Fibroblast of lung (primary cell): ENCODE results near the gene PLEKHA6. TPM values are rescaled to one million over a fixed set of nuclear protein-coding genes. Genes with fewer than 3 reads are reported as not detected.

ENCODE experiments used
- DNase-seq, 2 donors: peaks; one replicate each; pipeline versions ENCODE4 v3.0.0 to v3.0.0-alpha.2; 2010; ENCODE audit warnings: low read depth in 2 of 2
- H2AFZ ChIP-seq: 2 replicates; pipeline ENCODE4 v1.5.1; 2012; ENCODE audit warnings: low read length, control low read depth, inconsistent platforms
- H3K27ac ChIP-seq: 2 replicates; pipeline ENCODE4 v1.5.1; 2011; ENCODE audit warnings: low read length, control low read depth; ENCODE audit not compliant: insufficient read depth
- H3K27me3 ChIP-seq: 2 replicates; pipeline ENCODE4 v1.5.1; 2011; ENCODE audit warnings: mild to moderate bottlenecking, low read length; ENCODE audit not compliant: control insufficient read depth, insufficient read depth
- H3K36me3 ChIP-seq: 2 replicates; pipeline ENCODE4 v1.5.1; 2011; ENCODE audit warnings: low read length; ENCODE audit not compliant: control insufficient read depth, insufficient read depth
- H3K4me1 ChIP-seq: 2 replicates; pipeline ENCODE4 v1.5.1; 2011; ENCODE audit warnings: low read length; ENCODE audit not compliant: control insufficient read depth, insufficient read depth; ENCODE audit errors: extremely low read depth
- H3K4me2 ChIP-seq: 2 replicates; pipeline ENCODE4 v1.5.1; 2011; ENCODE audit warnings: low read length, control low read depth; ENCODE audit not compliant: insufficient read depth; ENCODE audit errors: extremely low read depth
- H3K4me3 ChIP-seq, 4 experiments: fragments of 200-600 bp in 1 of 4; sonication (generic) in 1 of 4; replicated peaks in 1 of 4; 2 replicates each; pipeline ENCODE4 v1.5.1; 2011 to 2016; ENCODE audit warnings: low read length in 4 of 4, low read depth in 3 of 4, mild to moderate bottlenecking in 3 of 4, control low read depth in 2 of 4, inconsistent platforms in 1 of 4, mixed read lengths in 1 of 4; ENCODE audit not compliant: insufficient read depth in 1 of 4; ENCODE audit errors: control extremely low read depth in 1 of 4
- H3K79me2 ChIP-seq: 2 replicates; pipeline ENCODE4 v1.5.1; 2012; ENCODE audit warnings: mild to moderate bottlenecking, low read length, inconsistent platforms; ENCODE audit not compliant: control insufficient read depth, insufficient read depth
- H3K9ac ChIP-seq: 2 replicates; pipeline ENCODE4 v1.5.1; 2011; ENCODE audit warnings: mild to moderate bottlenecking, low read length, control low read depth; ENCODE audit not compliant: insufficient read depth
- H3K9me3 ChIP-seq: 2 replicates; pipeline ENCODE4 v1.5.1; 2012; ENCODE audit warnings: low read depth, low read length; ENCODE audit not compliant: control insufficient read depth, insufficient read depth
- H4K20me1 ChIP-seq: 2 replicates; pipeline ENCODE4 v1.5.1; 2011; ENCODE audit warnings: low read length; ENCODE audit not compliant: control insufficient read depth, insufficient read depth; ENCODE audit errors: extremely low read depth
- EZH2 ChIP-seq: IDR thresholded peaks from 2 replicates; pipeline ENCODE4 v1.5.1; 2012; ENCODE audit warnings: low read length, control low read depth, mild to moderate bottlenecking; ENCODE audit errors: missing control alignments
- polyA plus RNA-seq, 2 donors: library from polyadenylated mRNA; depleted of rRNA in 1 of 2; stranded (reverse) in 1 of 2; unstranded in 1 of 2; fragments of >200 nt; gene quantifications; 2 replicates each; pipeline ENCODE4 v1.2.1, GENCODE V29; 2011 to 2012; ENCODE audit warnings: missing spikeins in 1 of 2
- total RNA-seq: library from RNA; depleted of rRNA; stranded (reverse); fragments of >200 nt; gene quantifications from 2 replicates; pipeline ENCODE4 v1.2.1, GENCODE V29; 2014
- TF ChIP-seq, protein P1 (sequence below), 2 donors: IDR thresholded peaks in 1 of 2; conservative IDR thresholded peaks in 1 of 2; 1 replicate in 1 of 2; 2 replicates in 1 of 2; pipeline ENCODE4 v1.5.1; 2011 to 2012; ENCODE audit warnings: low read length in 2 of 2, control low read depth in 1 of 2, inconsistent platforms in 1 of 2, low read depth in 1 of 2, mild to moderate bottlenecking in 1 of 2

The PLEKHA6 gene
- total and polyA plus RNA-seq, 2 donors (not counting 1 experiment from before 2014, with no cell fraction given), result 3.8 to 4.3 TPM

DNA sequence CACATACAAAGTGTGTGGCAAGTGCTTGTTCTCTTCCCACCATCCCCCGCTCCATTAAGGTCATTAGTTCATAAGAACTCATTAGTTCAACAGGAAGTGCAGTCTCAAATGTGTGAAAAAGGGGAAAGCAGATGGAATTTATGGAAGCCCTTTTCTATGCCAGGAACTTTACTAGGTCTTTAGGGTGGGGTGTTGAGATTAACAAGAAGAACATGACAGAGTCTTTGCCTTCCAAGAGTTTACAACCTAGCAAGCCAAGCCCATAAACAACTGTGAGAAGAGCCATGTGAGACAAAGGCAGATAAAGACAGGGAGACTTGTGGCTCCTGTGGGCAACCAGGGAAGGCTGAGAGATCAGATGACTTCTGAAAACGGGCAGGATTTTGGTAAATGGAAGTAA, 21.4 kb downstream of the PLEKHA6 start:
- Histone ChIP-seq H2AFZ (no peak overlapping the region), H3K79me2 (no peaks in the 10 kb centered on the region), H3K27ac (no peak overlapping the region), H3K36me3 (no peaks in the 10 kb centered on the region), H3K4me2 (no peak overlapping the region), H3K27me3 (peaks cover 2% of the 10 kb centered on the region), H3K4me3 (no peak overlapping the region), H3K4me1 (peaks cover 7% of the 10 kb centered on the region), H4K20me1 (no peaks in the 10 kb centered on the region), H3K9me3 (no peaks in the 10 kb centered on the region), H3K9ac (no peak overlapping the region)
- TF ChIP-seq, protein P1, sequence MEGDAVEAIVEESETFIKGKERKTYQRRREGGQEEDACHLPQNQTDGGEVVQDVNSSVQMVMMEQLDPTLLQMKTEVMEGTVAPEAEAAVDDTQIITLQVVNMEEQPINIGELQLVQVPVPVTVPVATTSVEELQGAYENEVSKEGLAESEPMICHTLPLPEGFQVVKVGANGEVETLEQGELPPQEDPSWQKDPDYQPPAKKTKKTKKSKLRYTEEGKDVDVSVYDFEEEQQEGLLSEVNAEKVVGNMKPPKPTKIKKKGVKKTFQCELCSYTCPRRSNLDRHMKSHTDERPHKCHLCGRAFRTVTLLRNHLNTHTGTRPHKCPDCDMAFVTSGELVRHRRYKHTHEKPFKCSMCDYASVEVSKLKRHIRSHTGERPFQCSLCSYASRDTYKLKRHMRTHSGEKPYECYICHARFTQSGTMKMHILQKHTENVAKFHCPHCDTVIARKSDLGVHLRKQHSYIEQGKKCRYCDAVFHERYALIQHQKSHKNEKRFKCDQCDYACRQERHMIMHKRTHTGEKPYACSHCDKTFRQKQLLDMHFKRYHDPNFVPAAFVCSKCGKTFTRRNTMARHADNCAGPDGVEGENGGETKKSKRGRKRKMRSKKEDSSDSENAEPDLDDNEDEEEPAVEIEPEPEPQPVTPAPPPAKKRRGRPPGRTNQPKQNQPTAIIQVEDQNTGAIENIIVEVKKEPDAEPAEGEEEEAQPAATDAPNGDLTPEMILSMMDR (conservative IDR thresholded peaks at IDR 0.05 in 1 of 2, IDR thresholded peaks at IDR 0.05 in 1 of 2; ENCODE audit: low read depth in 1 of 2, low read length in 2 of 2), result no peak
- no peak for TF ChIP-seq EZH2
- no peak for DNase-seq

DNA sequence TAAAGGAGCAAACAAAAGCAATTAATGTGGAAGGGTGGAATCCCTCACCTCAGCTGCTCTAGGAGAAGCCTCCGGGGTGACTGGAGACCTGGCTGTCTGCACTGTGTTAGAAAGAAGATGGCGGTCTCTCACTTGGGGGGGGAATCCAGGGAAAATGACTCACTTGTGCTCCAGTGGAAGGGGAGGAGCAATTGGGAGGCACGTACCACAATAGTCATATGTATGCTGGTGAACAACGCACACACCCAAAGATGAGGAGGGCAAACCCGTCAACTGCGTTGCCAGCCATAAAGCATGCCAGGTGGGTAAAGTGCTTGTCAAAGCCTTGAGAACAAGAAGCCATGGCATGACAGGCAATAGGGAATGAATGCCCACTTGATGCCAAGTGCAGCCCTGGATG, 22.1 kb downstream of the PLEKHA6 start:
- Histone ChIP-seq H3K9me3 (no peaks in the 10 kb centered on the region), H3K36me3 (no peaks in the 10 kb centered on the region), H3K4me3 (no peak overlapping the region), H3K4me2 (no peak overlapping the region), H2AFZ (no peak overlapping the region), H3K9ac (no peak overlapping the region), H3K4me1 (peaks cover 3% of the 10 kb centered on the region), H3K27ac (no peak overlapping the region), H3K27me3 (peaks cover 2% of the 10 kb centered on the region), H4K20me1 (no peaks in the 10 kb centered on the region), H3K79me2 (no peaks in the 10 kb centered on the region)
- DNase-seq, result no peak
- no peak for TF ChIP-seq EZH2
- TF ChIP-seq, protein P1 (conservative IDR thresholded peaks at IDR 0.05 in 1 of 2, IDR thresholded peaks at IDR 0.05 in 1 of 2; ENCODE audit: low read depth in 1 of 2, low read length in 2 of 2), result no peak

DNA sequence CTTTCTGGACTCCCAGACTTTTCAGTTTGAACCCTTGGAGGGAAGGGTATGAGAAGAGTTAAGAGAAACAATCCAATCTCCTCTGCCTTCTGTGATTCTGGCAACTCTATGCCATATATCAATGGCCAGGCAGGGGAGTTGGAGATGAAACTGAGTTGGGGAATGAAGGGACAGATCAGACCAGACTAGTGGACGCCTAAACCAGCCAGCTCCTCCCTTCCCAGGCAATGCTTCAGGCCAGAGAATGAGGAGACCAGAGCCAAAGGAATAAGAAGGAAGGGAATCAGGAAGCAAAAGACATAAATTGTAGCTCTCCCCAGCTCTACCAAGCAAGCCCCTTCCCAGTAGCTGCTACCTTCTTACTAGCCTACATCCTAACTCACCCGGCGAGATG, 22.7 kb downstream of the PLEKHA6 start:
- H3K79me2 ChIP-seq, result no peaks in the 10 kb centered on the region
- peaks cover 3% of the 10 kb centered on the region for H3K4me1 ChIP-seq
- no peak overlapping the region for H3K4me3 ChIP-seq
- H3K36me3 ChIP-seq, result no peaks in the 10 kb centered on the region
- H3K9ac ChIP-seq, result no peak overlapping the region
- TF ChIP-seq, protein P1 (conservative IDR thresholded peaks at IDR 0.05 in 1 of 2, IDR thresholded peaks at IDR 0.05 in 1 of 2; ENCODE audit: low read depth in 1 of 2, low read length in 2 of 2), result no peak
- TF ChIP-seq EZH2, result no peak
- no peak overlapping the region for H3K27ac ChIP-seq
- no peaks in the 10 kb centered on the region for H3K9me3 ChIP-seq
- H3K4me2 ChIP-seq, result no peak overlapping the region
- peaks cover 2% of the 10 kb centered on the region for H3K27me3 ChIP-seq
- no peak overlapping the region for H2AFZ ChIP-seq
- H4K20me1 ChIP-seq, result no peaks in the 10 kb centered on the region
- DNase-seq, result no peak
